GM18858 (cell line): ENCODE results near the gene BABAM1.

Source experiments
- ATAC-seq: cut with Tn5 transposase; IDR thresholded peaks from one replicate; pipeline ENCODE4 v1.9.1; 2021; ENCODE audit not compliant: unreplicated experiment

Gene BABAM1

DNA sequence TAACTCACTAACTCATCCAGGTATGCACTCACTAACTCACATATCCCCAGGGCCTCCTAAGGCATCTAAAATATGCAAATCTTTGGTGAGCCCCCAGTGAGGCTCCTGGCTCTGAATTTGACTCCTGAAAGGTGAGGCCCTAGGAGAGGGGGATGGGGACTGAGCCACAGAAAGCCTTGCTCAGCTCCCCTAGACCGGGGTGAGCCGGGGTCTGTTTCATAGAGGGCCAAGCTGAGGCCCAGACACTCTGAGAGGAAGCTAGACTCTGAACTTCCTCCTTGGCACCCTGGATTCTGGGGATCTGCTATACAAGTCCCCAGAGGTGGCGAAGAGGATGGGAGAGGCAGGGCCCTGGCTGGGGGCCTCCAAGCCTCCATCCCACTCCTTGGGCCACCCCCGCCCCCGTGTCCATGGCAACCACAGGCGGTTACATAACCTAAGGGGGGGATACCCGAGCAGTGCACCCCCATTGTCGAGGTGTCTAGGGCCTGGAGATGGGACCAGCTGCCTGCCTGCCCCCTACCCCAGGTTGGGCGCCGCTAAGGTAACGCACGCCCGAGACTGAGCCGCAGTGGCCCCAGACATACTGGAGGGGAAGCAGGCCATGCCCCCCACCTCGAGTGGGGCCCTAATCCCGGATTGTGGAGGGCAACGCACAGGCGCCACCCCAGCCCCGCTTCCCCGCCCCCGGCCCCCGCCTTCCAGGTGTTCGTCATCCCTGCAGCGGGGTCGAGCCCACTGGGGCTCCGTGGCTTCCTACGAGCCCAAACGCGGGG lies 35.3 kb downstream of the BABAM1 start:
- ATAC-seq: no peak

DNA sequence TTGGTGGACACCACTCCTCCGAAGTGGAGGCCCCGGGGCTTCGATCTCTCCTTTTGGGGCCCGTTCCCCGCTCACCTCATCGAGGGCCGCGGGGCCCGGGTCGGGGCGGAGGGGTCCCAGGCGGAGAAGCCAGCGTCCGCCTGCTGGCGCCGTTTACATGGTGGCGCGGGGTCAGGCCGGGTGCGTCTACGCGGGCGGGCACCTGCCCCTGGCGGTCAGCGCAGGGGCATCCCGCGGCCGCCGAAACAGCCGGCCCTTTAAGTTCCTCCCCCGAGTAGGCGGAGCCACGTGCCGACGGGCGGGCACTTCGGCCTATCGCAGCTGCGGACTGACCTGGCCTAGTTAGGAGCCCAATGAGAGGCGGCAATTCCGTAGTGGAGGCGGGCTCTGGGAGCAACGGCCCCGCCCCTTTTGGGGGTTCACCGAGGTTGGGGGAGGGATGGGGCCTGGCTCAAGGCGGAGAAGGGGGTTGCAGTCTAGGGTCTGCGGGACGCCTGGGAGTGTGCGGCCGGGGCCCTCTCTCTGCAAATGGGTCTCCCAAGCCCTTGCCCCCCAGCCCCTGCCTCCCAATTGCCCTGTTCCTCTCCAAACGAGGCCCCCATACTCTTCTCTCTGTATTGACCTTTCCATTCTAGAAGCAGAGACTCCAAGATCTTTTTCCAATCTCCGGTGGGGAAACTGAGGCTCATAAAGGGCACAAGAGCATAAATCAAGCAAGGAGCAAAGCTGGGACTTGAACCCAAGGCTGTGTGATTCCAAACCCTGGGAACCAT lies 36.1 kb downstream of the BABAM1 start, which contains the start of gene ABHD8:
ABHD8 (minus strand) TSS at position 259 of the 773 bp plus-strand sequence. CDS start 1,809 bp downstream, outside the sequence.
- no peak for ATAC-seq

DNA sequence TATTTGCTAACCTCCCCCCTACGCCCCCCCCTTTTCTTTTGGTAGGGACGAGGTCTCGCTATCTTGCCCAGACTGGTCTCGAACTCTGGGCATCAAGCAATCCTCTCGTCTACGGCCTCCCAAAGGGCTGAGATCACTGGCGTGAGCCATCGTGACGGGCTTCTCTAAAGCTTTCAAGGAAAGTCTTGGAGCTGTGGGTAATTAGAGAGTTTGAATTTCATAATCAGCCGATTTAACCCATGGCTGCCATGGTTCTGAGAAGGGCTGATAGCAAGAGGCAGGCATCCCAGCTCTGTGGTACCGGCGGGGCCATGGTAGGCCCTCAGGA lies 36.7 kb downstream of the BABAM1 start:
- no peak for ATAC-seq

DNA sequence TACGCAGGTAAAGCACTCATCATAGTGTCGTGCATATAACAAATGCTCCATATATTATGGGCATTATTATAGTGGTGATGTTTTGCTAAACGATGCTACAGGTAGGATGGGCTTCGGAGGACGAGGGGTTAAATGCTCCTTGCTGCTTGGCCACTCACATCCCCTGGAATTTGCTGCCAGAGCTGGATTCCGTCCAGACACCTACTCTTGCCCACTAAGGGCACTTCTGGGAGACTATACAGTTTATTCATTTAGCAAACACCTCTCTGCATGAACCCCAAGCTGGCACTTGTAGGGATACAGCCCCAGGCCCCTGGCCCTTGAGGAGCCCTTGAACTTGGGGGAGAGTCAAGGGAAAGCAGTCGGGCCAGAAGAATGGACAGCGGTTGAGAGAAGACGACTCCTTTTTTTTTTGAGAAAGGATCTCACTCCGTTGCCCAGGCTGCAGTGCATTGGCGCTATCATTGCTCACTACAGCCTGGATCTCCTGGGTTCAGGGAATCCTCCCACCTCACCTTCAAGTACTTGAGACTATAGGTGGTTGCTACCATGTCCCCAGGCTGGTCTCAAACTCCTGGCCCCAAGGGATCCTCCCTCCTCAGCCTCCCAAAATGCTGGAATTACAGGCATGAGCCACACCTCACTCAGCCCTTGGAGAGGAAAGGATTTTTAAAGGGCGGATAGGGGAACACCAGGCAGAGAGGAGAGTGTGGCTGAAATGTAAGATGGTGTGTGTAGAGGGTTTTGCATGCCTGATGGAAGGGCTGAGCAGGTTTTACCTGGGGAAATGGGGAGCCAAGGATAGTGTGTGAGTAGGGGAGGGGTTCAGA lies 37.4 kb downstream of the BABAM1 start:
- no peak for ATAC-seq

DNA sequence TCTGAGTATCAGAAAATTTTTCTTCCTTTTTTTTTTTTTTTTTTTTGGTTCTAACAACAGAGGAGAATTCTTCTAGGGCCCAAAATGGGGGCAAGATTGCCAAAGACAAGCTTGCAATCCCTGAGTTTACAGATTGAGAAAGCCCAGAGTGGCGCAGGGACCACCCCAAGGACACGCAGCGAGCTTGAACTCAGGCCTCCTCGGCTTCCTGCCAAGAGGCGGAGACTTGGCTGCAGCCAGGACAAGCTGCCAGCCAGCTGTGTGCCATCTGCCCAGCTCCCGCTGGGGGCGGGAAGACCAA lies 37.9 kb downstream of the BABAM1 start:
- ATAC-seq: no peak

DNA sequence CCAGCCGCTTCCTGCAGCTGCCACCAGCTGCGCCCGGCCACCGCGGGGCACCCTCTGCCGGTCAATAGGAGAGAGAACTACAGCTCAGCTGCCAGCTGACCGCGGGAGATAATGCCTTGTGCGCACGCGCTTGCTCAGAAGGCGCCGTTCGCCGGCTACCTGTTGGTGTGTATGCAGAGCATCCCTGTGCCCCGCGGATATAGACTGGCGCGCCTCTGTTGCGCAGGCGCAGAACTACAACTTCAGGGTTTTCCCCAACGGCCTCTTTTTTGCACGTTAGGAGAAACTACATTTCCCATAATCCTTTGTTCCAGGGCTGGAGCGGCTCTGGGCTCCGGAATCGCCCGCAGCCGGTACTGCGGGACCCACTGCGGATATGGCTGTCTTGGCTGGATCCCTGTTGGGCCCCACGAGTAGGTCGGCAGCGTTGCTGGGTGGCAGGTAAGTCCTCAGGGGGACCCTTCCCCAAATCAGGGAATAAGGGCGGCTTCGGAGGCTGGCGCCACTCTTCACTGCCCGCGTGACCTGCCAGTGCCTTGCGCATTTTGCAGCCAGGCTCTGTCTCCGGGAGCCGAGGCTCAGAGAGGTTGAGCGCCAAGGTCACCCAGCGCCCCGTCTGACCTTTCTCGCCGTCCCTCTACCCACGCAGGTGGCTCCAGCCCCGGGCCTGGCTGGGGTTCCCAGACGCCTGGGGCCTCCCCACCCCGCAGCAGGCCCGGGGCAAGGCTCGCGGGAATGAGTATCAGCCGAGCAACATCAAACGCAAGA lies 38.5 kb downstream of the BABAM1 start, which contains the start of gene MRPL34:
MRPL34 (plus strand) TSS at position 356 of the 768 bp plus-strand sequence; CDS start at position 377, 21 bp downstream.
- ATAC-seq: peak; percentile 56

DNA sequence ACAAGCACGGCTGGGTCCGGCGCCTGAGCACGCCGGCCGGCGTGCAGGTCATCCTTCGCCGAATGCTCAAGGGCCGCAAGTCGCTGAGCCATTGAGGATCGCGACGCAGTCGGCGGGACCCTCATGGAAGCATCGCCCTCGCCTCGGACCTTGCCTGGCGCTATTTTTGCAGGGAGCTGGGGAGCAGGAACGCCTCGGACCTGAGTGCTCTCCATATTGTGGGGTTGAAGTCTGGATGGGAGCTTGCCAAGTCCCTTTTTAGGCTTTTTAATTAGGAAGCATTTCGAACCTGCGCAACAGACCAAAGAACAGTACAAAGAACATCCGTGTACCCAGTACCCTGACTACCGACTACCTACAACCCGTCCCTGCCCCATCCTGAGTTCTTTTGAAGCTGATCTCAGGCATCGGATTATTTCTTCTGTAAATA lies 39.1 kb downstream of the BABAM1 start:
- ATAC-seq: no peak

DNA sequence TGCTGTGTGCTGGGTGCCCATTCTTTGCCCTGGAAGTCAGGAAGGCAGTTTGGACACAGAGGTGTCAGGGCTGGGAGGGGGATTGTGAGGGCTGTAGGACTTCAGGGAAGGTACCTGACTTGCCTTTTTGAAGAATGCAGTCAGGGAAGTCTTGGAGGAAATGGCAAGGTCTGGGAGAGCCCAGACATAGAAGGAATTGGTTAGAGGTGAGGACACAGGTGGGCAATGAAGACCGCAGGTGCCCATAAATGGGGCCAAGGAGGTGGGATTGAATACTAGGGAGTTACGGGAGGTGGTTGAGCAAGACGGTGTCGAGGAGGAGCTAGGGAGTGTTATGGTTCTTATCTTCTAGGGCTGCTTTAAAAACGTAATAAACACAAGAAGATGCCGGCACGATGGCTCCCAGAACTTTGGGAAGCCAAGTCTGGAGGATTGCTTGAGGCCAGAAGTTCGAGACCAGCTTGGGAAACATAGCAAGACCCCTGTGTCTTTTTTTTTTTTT lies 40.7 kb downstream of the BABAM1 start:
- no peak for ATAC-seq

DNA sequence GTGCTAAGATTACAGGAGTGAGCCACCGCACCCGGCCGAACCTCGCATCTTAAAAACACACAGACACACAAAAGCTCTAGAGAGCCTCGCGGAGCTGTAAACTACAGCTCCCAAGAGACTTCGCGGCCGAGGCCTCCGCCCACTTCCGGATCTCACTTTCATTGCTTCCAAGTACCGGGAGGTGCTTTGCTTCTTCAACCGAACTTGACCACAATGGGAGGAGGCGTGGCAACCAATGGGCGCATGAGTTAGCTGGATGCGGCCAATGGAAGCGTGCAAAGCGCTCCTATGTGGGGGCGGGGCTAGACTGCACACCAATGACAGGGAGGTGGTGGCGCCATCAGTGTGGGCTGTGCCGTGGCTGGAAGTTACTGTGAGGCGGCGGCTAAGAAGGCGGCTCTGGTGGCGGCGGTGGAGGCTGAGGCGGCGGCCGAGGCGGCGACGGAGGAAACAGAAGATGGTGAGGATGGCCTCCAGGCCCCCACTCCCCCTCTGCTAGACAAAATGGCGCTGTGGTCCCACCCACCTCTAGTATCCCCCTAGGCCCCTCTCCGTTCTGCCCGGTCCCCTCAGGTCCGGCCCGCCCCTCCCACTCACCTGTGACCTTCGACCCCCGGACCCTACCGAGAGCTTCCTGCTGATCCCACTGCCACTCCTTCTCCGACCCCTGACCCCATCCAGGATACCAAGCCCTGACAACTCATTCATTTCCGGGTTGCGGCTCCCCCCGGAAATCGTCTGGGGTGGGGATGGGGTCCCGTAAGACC lies 42.1 kb downstream of the BABAM1 start, which contains the start of gene DDA1:
DDA1 (plus strand) TSS at position 366 of the 767 bp plus-strand sequence; CDS start at position 458, 92 bp downstream.
- peak; percentile 37 for ATAC-seq

DNA sequence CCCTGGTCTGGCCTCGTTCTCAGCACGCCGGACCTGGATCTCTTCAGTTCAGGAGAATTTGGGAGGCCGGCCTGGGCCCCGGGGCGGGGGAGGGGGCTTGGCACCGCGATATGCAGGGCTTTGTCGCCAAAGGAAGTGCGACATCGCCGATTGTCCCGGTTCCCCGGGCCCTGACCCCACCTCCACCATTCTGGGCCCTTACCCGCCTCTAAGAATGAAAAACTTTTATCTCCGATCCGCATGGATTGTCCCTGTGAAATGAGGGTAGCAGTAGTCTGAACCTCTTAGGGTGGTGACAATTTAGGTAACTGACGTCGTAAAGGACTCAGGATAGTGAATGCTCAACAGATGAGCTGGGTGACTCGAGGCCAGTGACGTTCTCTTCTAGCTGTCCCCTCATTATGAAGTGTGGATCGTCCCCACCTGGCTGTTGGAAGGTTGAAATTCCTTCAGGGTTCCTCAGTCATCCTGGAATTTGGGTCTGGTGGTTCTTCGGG lies 42.8 kb downstream of the BABAM1 start:
- ATAC-seq: no peak

DNA sequence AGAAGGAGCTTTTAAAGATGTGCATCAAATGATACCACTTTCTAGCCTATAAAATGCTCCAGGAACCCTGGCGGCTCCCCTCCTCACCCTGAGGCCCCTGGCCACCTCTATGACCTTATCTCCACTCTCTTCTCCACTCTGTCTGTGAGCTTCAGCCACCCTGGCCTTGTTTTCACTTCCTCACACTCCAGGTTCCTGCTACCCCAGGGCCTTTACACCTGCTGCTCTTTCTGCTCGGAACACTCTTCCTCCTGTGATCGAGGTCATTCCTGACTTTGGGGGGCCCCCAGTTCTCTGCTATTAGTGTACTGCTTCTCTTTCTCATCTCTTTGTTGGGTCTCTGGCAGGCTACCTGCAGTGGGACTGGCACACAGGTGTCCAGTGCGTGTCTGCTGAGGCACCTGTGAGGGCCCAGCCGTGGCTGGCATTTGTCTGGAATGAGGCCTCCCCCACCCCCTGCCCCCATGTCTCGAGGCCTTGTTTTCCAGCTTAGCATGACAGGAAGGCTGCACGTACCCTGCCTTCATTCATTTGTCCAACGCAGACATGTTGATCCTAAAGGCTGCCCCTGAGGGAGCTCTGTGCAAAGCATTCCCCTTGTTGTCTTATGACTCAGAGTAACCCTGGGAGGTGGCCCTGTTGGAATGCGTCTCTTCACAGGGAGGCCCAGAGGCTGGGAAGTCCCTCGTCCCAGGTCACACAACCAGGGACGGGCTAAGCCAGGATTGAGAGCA lies 44.4 kb downstream of the BABAM1 start:
- ATAC-seq: no peak

DNA sequence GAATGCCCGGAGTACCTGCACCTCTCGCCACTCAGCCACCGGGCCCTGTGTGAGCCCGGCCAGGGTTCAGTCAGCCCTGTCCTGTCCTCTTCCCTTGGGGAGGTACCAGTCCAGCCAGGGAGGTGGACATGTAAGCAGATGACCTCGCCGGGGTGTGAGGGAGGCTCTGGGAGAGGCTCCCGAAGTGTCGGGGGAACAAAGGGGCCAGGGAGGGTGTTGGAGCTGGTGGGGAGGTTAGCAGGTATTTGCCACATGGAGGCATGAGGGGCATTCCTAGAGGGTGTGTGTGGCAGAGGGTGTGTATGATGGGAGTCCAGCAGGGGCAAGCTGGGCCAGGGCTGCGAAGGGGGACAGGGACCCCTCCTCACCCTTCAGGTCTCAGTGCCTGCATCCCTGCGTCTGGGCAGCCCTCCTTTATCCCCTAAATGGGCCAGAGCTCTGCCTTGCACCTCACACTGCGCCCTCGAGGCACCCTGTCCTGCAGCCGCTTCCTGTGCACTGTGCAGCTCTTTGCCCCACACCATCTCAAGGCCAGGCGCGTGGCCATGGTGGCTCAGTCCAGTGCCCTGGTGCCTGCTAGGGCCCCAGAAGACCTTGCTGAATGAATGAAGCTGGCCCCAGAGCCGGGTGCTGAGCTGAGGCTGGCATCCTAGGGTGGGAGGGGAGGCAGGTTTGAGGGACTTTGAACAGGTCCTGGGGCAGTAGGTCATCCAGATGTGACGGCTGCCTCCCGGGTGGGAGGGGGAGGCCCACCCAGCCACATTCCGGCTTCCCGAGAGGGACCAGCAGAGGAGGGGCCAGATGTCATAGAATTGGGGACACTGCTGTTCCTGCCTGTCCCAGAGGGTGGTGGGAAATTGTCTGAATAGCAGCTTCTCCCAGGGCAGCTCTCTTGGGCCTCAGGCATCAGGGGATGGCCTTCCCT lies 45.2 kb downstream of the BABAM1 start:
- ATAC-seq: no peak

DNA sequence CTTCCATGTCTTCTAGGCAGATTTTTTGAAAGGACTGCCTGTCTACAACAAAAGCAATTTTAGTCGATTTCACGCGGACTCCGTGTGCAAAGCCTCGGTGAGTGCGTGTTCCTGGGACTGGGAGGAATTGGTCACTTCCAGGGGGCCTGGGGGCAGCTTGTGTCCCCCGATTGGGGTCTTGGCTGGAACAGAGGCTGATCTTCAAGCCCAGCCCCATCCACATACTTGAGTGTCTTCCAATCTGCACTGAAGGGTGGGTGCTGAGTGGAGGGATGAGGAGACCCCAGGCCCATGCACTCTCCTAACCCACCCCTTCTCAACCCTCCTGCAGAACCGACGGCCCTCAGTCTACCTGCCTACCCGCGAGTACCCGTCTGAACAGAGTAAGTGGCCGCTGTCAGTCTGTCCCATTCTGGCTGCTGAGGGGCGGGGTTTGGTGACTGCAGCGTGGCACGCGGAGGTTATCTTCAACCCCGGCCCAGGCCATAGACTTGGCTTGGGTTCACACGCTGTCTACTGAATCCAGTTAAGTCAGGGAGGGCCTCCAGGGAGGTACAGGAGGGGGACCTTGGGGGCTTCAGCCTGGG lies 46.9 kb downstream of the BABAM1 start:
- no peak for ATAC-seq

DNA sequence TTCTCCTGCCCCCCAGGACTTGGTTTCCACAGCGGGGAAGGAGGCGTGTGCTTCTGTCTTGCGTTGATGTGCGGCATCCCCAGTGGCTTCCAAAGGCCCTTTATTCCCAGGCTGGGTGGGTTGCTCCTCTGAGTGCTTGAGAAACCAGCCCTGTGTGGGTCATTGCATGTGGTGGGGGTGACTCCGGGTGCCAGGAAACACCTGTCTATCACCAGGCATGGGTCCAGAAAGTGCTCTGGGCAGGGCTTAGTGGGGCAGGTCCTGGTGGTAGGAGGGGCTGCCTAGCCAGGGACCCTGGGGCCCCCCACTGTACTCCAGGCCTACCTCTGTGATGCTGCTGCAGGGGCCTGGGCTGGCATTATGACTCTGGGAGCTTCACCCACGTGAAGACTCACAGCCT lies 51.7 kb downstream of the BABAM1 start:
- no peak for ATAC-seq

DNA sequence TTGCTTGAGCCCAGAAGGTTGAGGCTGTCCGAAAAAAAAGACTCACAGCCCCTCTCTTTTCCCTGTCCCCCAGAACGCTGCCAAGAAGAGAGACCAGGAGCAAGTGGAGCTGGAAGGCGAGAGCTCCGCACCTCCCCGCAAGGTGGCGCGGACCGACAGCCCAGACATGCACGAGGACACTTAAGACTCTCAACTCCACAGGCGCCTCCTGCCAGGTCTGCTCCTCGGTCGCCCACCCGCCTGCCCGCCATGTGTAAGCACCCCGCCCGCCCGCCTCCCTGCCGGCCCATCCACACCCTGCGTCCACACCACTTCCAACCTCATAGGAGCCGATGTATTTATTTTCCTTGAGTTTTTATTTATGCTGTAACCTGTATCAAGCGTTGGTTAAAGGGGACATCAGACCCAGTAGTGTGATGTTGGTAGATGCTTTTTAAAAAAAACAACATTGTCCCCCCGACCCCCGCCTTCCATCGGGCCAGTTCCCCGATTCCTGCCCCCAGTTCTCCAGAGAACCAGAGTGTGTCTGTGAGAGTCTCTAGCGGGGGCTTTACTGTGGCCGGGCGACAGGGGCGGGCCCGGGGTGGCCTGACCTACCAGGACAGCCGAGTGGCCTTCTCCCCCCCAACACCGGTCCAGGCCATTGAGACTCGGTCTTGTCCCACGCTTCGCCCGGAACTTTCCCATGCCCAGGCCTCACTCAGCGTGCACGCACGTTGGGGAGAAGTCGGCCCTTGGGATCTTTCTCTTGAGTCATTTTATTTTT lies 52.4 kb downstream of the BABAM1 start:
- no peak for ATAC-seq

DNA sequence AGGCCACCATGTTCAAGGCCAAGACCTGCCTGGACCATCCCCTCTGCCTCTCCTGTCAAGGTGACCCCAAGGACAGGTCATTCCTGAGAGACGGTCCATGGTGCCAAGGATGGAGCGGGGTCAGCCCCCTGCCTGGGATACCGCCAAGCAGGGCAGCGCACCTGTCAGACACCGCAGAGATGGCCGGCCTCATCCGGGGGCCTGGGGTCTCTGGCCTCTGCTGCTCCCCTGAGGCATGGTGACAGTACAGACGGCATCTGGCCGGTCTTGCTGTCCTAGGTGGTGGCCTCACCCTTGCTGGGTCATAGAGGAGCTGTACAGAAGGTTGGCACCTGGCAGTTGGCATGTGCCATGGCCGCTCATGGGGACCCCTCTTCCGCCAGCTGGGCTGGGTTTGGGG lies 53.2 kb downstream of the BABAM1 start:
- ATAC-seq: no peak
